Astrocyte (in vitro differentiated cells and primary cell): ENCODE data around the gene FAM53B. TPM values are rescaled to one million over a fixed set of nuclear protein-coding genes. Genes with fewer than 3 reads are reported as not detected.

ENCODE experiments used
- DNase-seq: peaks from one replicate; pipeline ENCODE4 v3.0.0-alpha.2; 2010; ENCODE audit warnings: low read depth
- FAIRE-seq: peaks from 2 replicates; lab custom pipeline; 2011; peaks lifted over from hg19 to GRCh38; lab: Jason Lieb, UNC
- H2AFZ ChIP-seq: 2 replicates; pipeline ENCODE4 v1.6.0; 2012; ENCODE audit warnings: low read depth, low read length, inconsistent platforms
- H3K27ac ChIP-seq: 2 replicates; pipeline ENCODE4 v1.5.1; 2011; ENCODE audit warnings: low read depth, low read length, inconsistent platforms
- H3K27me3 ChIP-seq: 2 replicates; pipeline ENCODE4 v1.6.0; 2011; ENCODE audit warnings: low read length, inconsistent platforms; ENCODE audit not compliant: insufficient read depth
- H3K36me3 ChIP-seq: 2 replicates; pipeline ENCODE4 v1.5.1; 2011; ENCODE audit warnings: low read length, inconsistent platforms; ENCODE audit not compliant: insufficient read depth
- H3K4me1 ChIP-seq: 2 replicates; pipeline ENCODE4 v1.5.1; 2011; ENCODE audit warnings: low read length, inconsistent platforms; ENCODE audit not compliant: insufficient read depth
- H3K4me2 ChIP-seq: 2 replicates; pipeline ENCODE4 v1.6.0; 2012; ENCODE audit warnings: low read length, inconsistent platforms
- H3K4me3 ChIP-seq: 2 replicates; pipeline ENCODE4 v1.5.1; 2011; ENCODE audit warnings: low read depth, mild to moderate bottlenecking, low read length, inconsistent platforms; ENCODE audit not compliant: insufficient read depth
- H3K79me2 ChIP-seq: 2 replicates; pipeline ENCODE4 v1.6.0; 2012; ENCODE audit warnings: mild to moderate bottlenecking, low read length, inconsistent platforms; ENCODE audit not compliant: insufficient read depth
- H3K9ac ChIP-seq: 2 replicates; pipeline ENCODE4 v1.6.0; 2012; ENCODE audit warnings: mild to moderate bottlenecking, low read length, inconsistent platforms
- H3K9me3 ChIP-seq: 2 replicates; pipeline ENCODE4 v1.5.1; 2012; ENCODE audit warnings: low read depth, mild to moderate bottlenecking, low read length, inconsistent platforms; ENCODE audit not compliant: insufficient read depth
- H4K20me1 ChIP-seq: 2 replicates; pipeline ENCODE4 v1.6.0; 2012; ENCODE audit warnings: low read length, inconsistent platforms; ENCODE audit not compliant: insufficient read depth
- H3K27ac Mint-ChIP-seq: one replicate; pipeline ENCODE4 v1.8.0; 2021; ENCODE audit warnings: mild to moderate bottlenecking, mixed read lengths; ENCODE audit not compliant: unreplicated experiment
- H3K27me3 Mint-ChIP-seq: one replicate; pipeline ENCODE4 v1.8.0; 2021; ENCODE audit warnings: low read depth, mixed read lengths; ENCODE audit not compliant: unreplicated experiment
- H3K36me3 Mint-ChIP-seq: one replicate; pipeline ENCODE4 v1.8.0; 2021; ENCODE audit warnings: low read depth, mixed read lengths; ENCODE audit not compliant: unreplicated experiment
- H3K4me1 Mint-ChIP-seq: one replicate; pipeline ENCODE4 v1.8.0; 2021; ENCODE audit warnings: low read depth, mixed read lengths; ENCODE audit not compliant: unreplicated experiment
- H3K4me3 Mint-ChIP-seq: one replicate; pipeline ENCODE4 v1.8.0; 2021; ENCODE audit warnings: mild to moderate bottlenecking, moderate library complexity, mixed read lengths; ENCODE audit not compliant: unreplicated experiment
- H3K9me3 Mint-ChIP-seq: one replicate; pipeline ENCODE4 v1.8.0; 2021; ENCODE audit warnings: mild to moderate bottlenecking, mixed read lengths; ENCODE audit not compliant: unreplicated experiment
- CTCF ChIP-seq: IDR thresholded peaks from 2 replicates; pipeline ENCODE4 v1.5.1; 2011; ENCODE audit warnings: low read depth, mild to moderate bottlenecking, inconsistent platforms, low read length, moderate library complexity; ENCODE audit not compliant: insufficient read depth
- EZH2 ChIP-seq: IDR thresholded peaks from 2 replicates; pipeline ENCODE4 v1.6.1; 2012; ENCODE audit warnings: mild to moderate bottlenecking, low read length, inconsistent platforms; ENCODE audit not compliant: insufficient read depth
- total RNA-seq: library from RNA; stranded (reverse); gene quantifications from 2 replicates; pipeline ENCODE4 v1.2.1, GENCODE V29; 2021

Gene FAM53B
- total RNA-seq, 1 donor from 2014 or later, result 12.9 TPM

GRCh38 chr10:124606822-124607221 lies 137.4 kb downstream of the FAM53B start:
- Histone ChIP-seq H3K27ac (no peak overlapping the region), H3K9ac (no peak overlapping the region), H3K9me3 (no peaks in the 10 kb centered on the region), H2AFZ (no peak overlapping the region), H3K79me2 (no peaks in the 10 kb centered on the region), H3K4me2 (no peak overlapping the region), H4K20me1 (peaks cover 2% of the 10 kb centered on the region), H3K36me3 (no peaks in the 10 kb centered on the region), H3K27me3 (no peaks in the 10 kb centered on the region), H3K4me1 (no peaks in the 10 kb centered on the region), H3K4me3 (no peak overlapping the region)
- no peaks in the 10 kb centered on the region for H3K9me3 Mint-ChIP-seq
- no peak overlapping the region for H3K4me3 Mint-ChIP-seq
- no peak for DNase-seq
- no peak for TF ChIP-seq CTCF
- TF ChIP-seq EZH2, result no peak
- no peaks in the 10 kb centered on the region for H3K4me1 Mint-ChIP-seq
- FAIRE-seq, result no peak
- peaks cover 9% of the 10 kb centered on the region for H3K27me3 Mint-ChIP-seq
- no peaks in the 10 kb centered on the region for H3K36me3 Mint-ChIP-seq
- H3K27ac Mint-ChIP-seq, result no peak overlapping the region

- Mint-ChIP-seq H3K4me1 (no peaks in the 10 kb centered on the region), H3K36me3 (no peaks in the 10 kb centered on the region), H3K4me3 (no peak overlapping the region), H3K27me3 (peaks cover 12% of the 10 kb centered on the region), H3K27ac (no peak overlapping the region), H3K9me3 (no peaks in the 10 kb centered on the region)
- no peak overlapping the region for H3K4me2 ChIP-seq
- no peaks in the 10 kb centered on the region for H3K79me2 ChIP-seq
- FAIRE-seq (no peak), DNase-seq (no peak)
- peaks cover 2% of the 10 kb centered on the region for H4K20me1 ChIP-seq
- no peak overlapping the region for H3K4me3 ChIP-seq
- H3K36me3 ChIP-seq, result no peaks in the 10 kb centered on the region
- H3K9ac ChIP-seq, result no peak overlapping the region
- no peaks in the 10 kb centered on the region for H3K9me3 ChIP-seq
- no peak overlapping the region for H2AFZ ChIP-seq
- no peaks in the 10 kb centered on the region for H3K27me3 ChIP-seq
- no peak for TF ChIP-seq CTCF
- TF ChIP-seq EZH2, result no peak
- no peaks in the 10 kb centered on the region for H3K4me1 ChIP-seq
- no peak overlapping the region for H3K27ac ChIP-seq
Observed at GRCh38 chr10:124605856-124606812, 138.0 kb downstream of the FAM53B start.

- H3K36me3 ChIP-seq, result no peaks in the 10 kb centered on the region
- no peaks in the 10 kb centered on the region for H3K9me3 ChIP-seq
- no peaks in the 10 kb centered on the region for H3K9me3 Mint-ChIP-seq
- no peaks in the 10 kb centered on the region for H3K79me2 ChIP-seq
- no peak overlapping the region for H3K9ac ChIP-seq
- no peak overlapping the region for H2AFZ ChIP-seq
- no peaks in the 10 kb centered on the region for H3K4me1 Mint-ChIP-seq
- FAIRE-seq, result no peak
- H3K4me3 ChIP-seq, result no peak overlapping the region
- no peaks in the 10 kb centered on the region for H3K4me1 ChIP-seq
- H3K27ac ChIP-seq, result no peak overlapping the region
- H3K36me3 Mint-ChIP-seq, result no peaks in the 10 kb centered on the region
- DNase-seq, result no peak
- no peak overlapping the region for H3K4me3 Mint-ChIP-seq
- no peaks in the 10 kb centered on the region for H3K27me3 ChIP-seq
- H3K4me2 ChIP-seq, result no peak overlapping the region
- H3K27me3 Mint-ChIP-seq, result peaks cover 17% of the 10 kb centered on the region
- no peak overlapping the region for H3K27ac Mint-ChIP-seq
- no peak for TF ChIP-seq CTCF
- TF ChIP-seq EZH2, result no peak
- H4K20me1 ChIP-seq, result peaks cover 2% of the 10 kb centered on the region
Observed at GRCh38 chr10:124605481-124605855, 138.7 kb downstream of the FAM53B start.
